Measurements from ENCODE around the gene SLC39A6. TPM values are rescaled to one million over a fixed set of nuclear protein-coding genes. Genes with fewer than 3 reads are reported as not detected.

Gene SLC39A6
- total and polyA plus RNA-seq, 2 of the 13 experiments (the other 11 are each of a cell fraction or from before 2014, with no cell fraction given): 41.7 to 59.2 TPM

GRCh38 chr18:36067055-36067957, 61.8 kb downstream of the SLC39A6 start, which contains the start of gene RPRD1A (continued):
- TF ChIP-seq ZNF691 (CRISPR knock-in tag; IDR thresholded peaks at IDR 0.05; ENCODE audit: borderline replicate concordance, low read depth): peak; percentile 47; the same call in 1 of the 2 replicates
- TF ChIP-seq NR2F2 (IDR thresholded peaks at IDR 0.05; ENCODE audit: borderline replicate concordance, low read depth): no peak
- 0 out of 2 replicates have a peak, but pooled peaks have one; percentile 59 for TF ChIP-seq ZNF724P (CRISPR knock-in tag; IDR thresholded peaks at IDR 0.05; ENCODE audit: borderline replicate concordance)
- TF ChIP-seq ZNF446 (CRISPR knock-in tag; IDR thresholded peaks at IDR 0.05): peak; percentile 88
- TF ChIP-seq ZNF784 (CRISPR knock-in tag; IDR thresholded peaks at IDR 0.05; ENCODE audit: borderline replicate concordance): no peak; the same call in 1 of the 2 replicates
- TF ChIP-seq ZSCAN29 (CRISPR knock-in tag; conservative IDR thresholded peaks at IDR 0.05): 0 out of 2 replicates have a peak, but pooled peaks have one; percentile 36
- TF ChIP-seq JUNB (CRISPR knock-in tag; IDR thresholded peaks at IDR 0.05; ENCODE audit: borderline replicate concordance): no peak
- no peak for TF ChIP-seq ARNT (IDR thresholded peaks at IDR 0.05)
- TF ChIP-seq MEF2D (CRISPR knock-in tag; IDR thresholded peaks at IDR 0.05): peak; percentile 47; the same call in 1 of the 2 replicates
- TF ChIP-seq KLF16 (CRISPR knock-in tag; IDR thresholded peaks at IDR 0.05): peak in 1 of 2 experiments; percentile 30; a peak in 1 of 4 replicates
- TF ChIP-seq ZNF44 (CRISPR knock-in tag; IDR thresholded peaks at IDR 0.05): no peak
- TF ChIP-seq CC2D1A (CRISPR knock-in tag; IDR thresholded peaks at IDR 0.05): no peak
- TF ChIP-seq FOXO4 (CRISPR knock-in tag; conservative IDR thresholded peaks at IDR 0.05): no peak
- TF ChIP-seq ZNF713 (CRISPR knock-in tag; IDR thresholded peaks at IDR 0.05): no peak
- TF ChIP-seq NR1H2 (CRISPR knock-in tag; IDR thresholded peaks at IDR 0.05; ENCODE audit: borderline replicate concordance, low read depth): 0 out of 2 replicates have a peak, but pooled peaks have one; percentile 24
- TF ChIP-seq ZNF263 (CRISPR knock-in tag; IDR thresholded peaks at IDR 0.05): 0 out of 2 replicates have a peak, but pooled peaks have one; percentile 47
- TF ChIP-seq NCOA1 (CRISPR knock-in tag; IDR thresholded peaks at IDR 0.05): no peak
- TF ChIP-seq IKZF1 (IDR thresholded peaks at IDR 0.05): no peak
- TF ChIP-seq NFYC (CRISPR knock-in tag; IDR thresholded peaks at IDR 0.05): peak; percentile 31; the same call in 1 of the 2 replicates
- TF ChIP-seq ZNF75D (CRISPR knock-in tag; IDR thresholded peaks at IDR 0.05; ENCODE audit: borderline replicate concordance): no peak
- peak; percentile 85 for TF ChIP-seq ZNF605 (CRISPR knock-in tag; IDR thresholded peaks at IDR 0.05)
- TF ChIP-seq ZNF501 (CRISPR knock-in tag; IDR thresholded peaks at IDR 0.05): peak; percentile 62; the same call in 1 of the 2 replicates
- no peak; the same call in 1 of the 2 replicates for TF ChIP-seq HNF4A (CRISPR knock-in tag; IDR thresholded peaks at IDR 0.05)
- TF ChIP-seq PRDM4 (CRISPR knock-in tag; IDR thresholded peaks at IDR 0.05; ENCODE audit: borderline replicate concordance): no peak
- TF ChIP-seq SOX5 (CRISPR knock-in tag; IDR thresholded peaks at IDR 0.05; ENCODE audit: borderline replicate concordance): no peak
